Measurements from ENCODE around the gene INCENP.

GRCh38 chr11:62176766-62177165 lies 53.0 kb downstream of the INCENP start:
- TF ChIP-seq SIN3A (IDR thresholded peaks at IDR 0.05; ENCODE audit: borderline replicate concordance, insufficient read depth, low read length) (no peak), REST (IDR thresholded peaks at IDR 0.05; ENCODE audit: insufficient read depth in 1 of 2, low read depth in 2 of 2, low read length in 2 of 2) (no peak), POLR2AphosphoS5 (IDR thresholded peaks at IDR 0.05; ENCODE audit: low read depth, low read length) (no peak), TAF1 (IDR thresholded peaks at IDR 0.05; ENCODE audit: borderline replicate concordance, insufficient read depth, low read length) (no peak)

Measured in PFSK-1 (cell line).